AG04449 (cell line): Measurements from ENCODE around the gene XPR1.

Experiments used
- CTCF ChIA-PET: fragments of 350-600 bp; formaldehyde crosslinking; extraction: SDS; loops from one replicate; lab custom pipeline; 2021; ENCODE audit warnings: antibody characterized with exemption; lab: Yijun Ruan, JAX
- POLR2A ChIA-PET: fragments of 400-600, 350-600 bp; formaldehyde crosslinking; extraction: SDS; loops from one replicate; lab custom pipeline; 2020; ENCODE audit warnings: antibody characterized with exemption, inconsistent platforms; lab: Yijun Ruan, JAX
- DNase-seq: peaks from one replicate; pipeline ENCODE4 v3.0.0-alpha.2; 2010; ENCODE audit warnings: low read depth, low spot score
- H3K4me3 ChIP-seq: 2 replicates; pipeline ENCODE4 v1.5.1; 2011; ENCODE audit warnings: low read depth, mild to moderate bottlenecking, control low read depth, low read length
- CTCF ChIP-seq: IDR thresholded peaks from one replicate; pipeline ENCODE4 v1.5.1; 2011; ENCODE audit warnings: mild to moderate bottlenecking, moderate library complexity, low read length, control low read depth, inconsistent platforms; ENCODE audit not compliant: insufficient read depth; ENCODE audit errors: missing control alignments

The XPR1 gene

GRCh38 chr1:180907313-180908055, 275.7 kb downstream of the XPR1 start:
- TF ChIP-seq CTCF, result no peak
- CTCF ChIA-PET, result no interaction called here
- no peak overlapping the region for H3K4me3 ChIP-seq
- DNase-seq, result no peak
- POLR2A ChIA-PET, result no interaction called here

GRCh38 chr1:180908074-180908765, 276.4 kb downstream of the XPR1 start:
- POLR2A ChIA-PET, result no interaction called here
- CTCF ChIA-PET, result no interaction called here
- no peak overlapping the region for H3K4me3 ChIP-seq
- no peak for TF ChIP-seq CTCF
- no peak for DNase-seq

- H3K4me3 ChIP-seq, result no peak overlapping the region
- CTCF ChIA-PET, result no interaction called here
- DNase-seq, result no peak
- POLR2A ChIA-PET, result interaction anchor here (0.6 kb wide), 1 partner anchor 73 kb away, joined by 4 read pairs; no protein-coding TSS in a partner anchor
- TF ChIP-seq CTCF, result no peak
Measured at GRCh38 chr1:180909005-180909414, 277.2 kb downstream of the XPR1 start.

GRCh38 chr1:180909462-180909976, 277.7 kb downstream of the XPR1 start:
- CTCF ChIA-PET, result no interaction called here
- no peak for TF ChIP-seq CTCF
- POLR2A ChIA-PET, result no interaction called here
- DNase-seq, result no peak
- H3K4me3 ChIP-seq, result no peak overlapping the region

GRCh38 chr1:180911640-180912191, 279.9 kb downstream of the XPR1 start:
- CTCF ChIA-PET, result interaction anchor here (1.3 to 4.8 kb wide), 6 partner anchors 10 to 254 kb away, joined by 3 to 22 read pairs (median 8); no protein-coding TSS in a partner anchor
- TF ChIP-seq CTCF, result no peak
- POLR2A ChIA-PET, result interaction anchor here (0.6 to 1.0 kb wide), 4 partner anchors 14 to 1201 kb away, joined by 3 to 4 read pairs (median 3); no protein-coding TSS in a partner anchor
- no peak for DNase-seq
- peak overlapping the region; percentile 64 for H3K4me3 ChIP-seq
